T-helper 17 cell (primary cell): ENCODE results near the gene LRRC4C. TPM values are rescaled to one million over a fixed set of nuclear protein-coding genes. Genes with fewer than 3 reads are reported as not detected.

Experiments used
- ATAC-seq: fragments of 150-1000 bp; cut with Tn5 transposase; 2 replicates; pipeline ENCODE4 v1.10.0; 2021; ENCODE audit warnings: mild to moderate bottlenecking, moderate library complexity
- DNase-seq, 3 donors: peaks; one replicate each; pipeline versions ENCODE4 v3.0.0 to v3.0.0-alpha.2; 2020 to 2021
- H3K9me3 ChIP-seq: one replicate; pipeline ENCODE4 v1.7.0; 2013; ENCODE audit warnings: low read length, mild to moderate bottlenecking; ENCODE audit not compliant: control insufficient read depth, poor library complexity, severe bottlenecking
- H3K27ac Mint-ChIP-seq: one replicate; pipeline ENCODE4 v1.8.0; 2022; ENCODE audit warnings: mild to moderate bottlenecking, moderate library complexity, mixed read lengths
- H3K27me3 Mint-ChIP-seq: one replicate; pipeline ENCODE4 v1.8.0; 2022; ENCODE audit warnings: mixed read lengths
- H3K36me3 Mint-ChIP-seq: one replicate; pipeline ENCODE4 v1.8.0; 2022; ENCODE audit warnings: low read depth, mixed read lengths
- H3K4me1 Mint-ChIP-seq: one replicate; pipeline ENCODE4 v1.8.0; 2022; ENCODE audit warnings: mild to moderate bottlenecking, mixed read lengths
- H3K4me3 Mint-ChIP-seq: one replicate; pipeline ENCODE4 v1.8.0; 2022; ENCODE audit warnings: mild to moderate bottlenecking, moderate library complexity, mixed read lengths
- total RNA-seq, 4 donors: library from RNA in 2 of 4; stranded (reverse) in 2 of 4; gene quantifications; one replicate each; pipeline ENCODE4 v1.2.3 and lab custom pipeline; 2022 to 2026

LRRC4C gene
- total RNA-seq, 2 donors from 2014 or later: not detected

DNA sequence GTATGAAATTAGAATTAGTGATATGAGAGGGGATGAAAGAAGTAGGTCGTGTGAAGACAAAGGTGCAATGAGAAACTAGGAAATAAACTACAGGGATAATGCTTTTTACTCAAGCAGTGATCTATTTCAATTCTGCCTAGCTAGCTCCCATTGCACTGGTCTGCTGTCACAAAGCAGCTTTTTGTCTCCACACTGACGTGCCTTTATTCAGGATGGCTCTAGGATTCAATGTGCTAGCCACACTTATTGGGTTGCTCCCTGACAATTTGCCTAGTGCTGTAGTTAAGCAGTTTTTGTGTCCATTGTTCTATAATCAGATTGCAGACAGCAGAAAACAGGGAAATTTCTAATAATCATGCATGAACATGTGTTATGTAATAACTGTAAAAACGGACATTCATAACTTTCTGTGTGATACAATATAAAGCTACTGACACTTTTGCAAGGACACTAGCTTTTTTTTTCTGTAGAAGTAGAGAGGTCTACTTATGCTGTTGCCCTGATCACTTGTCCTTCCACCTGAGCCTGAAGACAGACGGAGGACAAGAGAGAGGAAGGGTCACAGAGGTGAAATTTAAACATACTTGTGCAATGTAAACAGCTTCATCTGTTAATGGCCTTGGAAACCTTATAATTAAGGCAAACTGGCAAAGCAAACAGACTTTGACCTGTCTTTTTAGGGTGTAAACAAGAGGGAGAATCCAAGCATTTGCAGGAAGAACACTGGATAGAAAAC is 269.6 kb downstream of the LRRC4C start:
- Mint-ChIP-seq H3K36me3 (no peaks in the 10 kb centered on the region), H3K27me3 (no peaks in the 10 kb centered on the region), H3K27ac (no peak overlapping the region), H3K4me3 (no peak overlapping the region), H3K4me1 (no peaks in the 10 kb centered on the region)
- H3K9me3 ChIP-seq: no peaks in the 10 kb centered on the region
- ATAC-seq (no peak), DNase-seq (no peak)

DNA sequence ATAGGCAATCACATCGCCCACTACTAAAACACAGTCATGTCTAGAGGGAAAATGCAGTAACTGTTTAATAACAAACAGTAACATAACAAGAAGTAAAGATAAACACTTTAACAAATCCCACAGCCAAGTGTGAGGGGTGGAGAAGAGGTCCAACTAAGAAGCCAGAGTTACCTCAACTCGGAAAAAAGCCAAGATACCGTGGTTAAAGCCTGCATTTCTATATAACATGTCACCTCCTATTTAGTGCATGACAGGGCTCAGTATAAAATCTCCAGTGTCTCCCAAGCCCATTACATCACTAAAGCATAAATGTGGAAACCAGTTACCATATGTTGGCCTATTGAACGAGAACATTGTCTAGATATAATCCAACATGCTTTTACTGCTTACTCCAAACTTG is 281.7 kb downstream of the LRRC4C start:
- DNase-seq: no peak
- H3K27me3 Mint-ChIP-seq: no peaks in the 10 kb centered on the region
- no peak overlapping the region for H3K4me3 Mint-ChIP-seq
- no peak overlapping the region for H3K27ac Mint-ChIP-seq
- ATAC-seq: no peak
- H3K36me3 Mint-ChIP-seq: no peaks in the 10 kb centered on the region
- H3K9me3 ChIP-seq: no peaks in the 10 kb centered on the region
- no peaks in the 10 kb centered on the region for H3K4me1 Mint-ChIP-seq

DNA sequence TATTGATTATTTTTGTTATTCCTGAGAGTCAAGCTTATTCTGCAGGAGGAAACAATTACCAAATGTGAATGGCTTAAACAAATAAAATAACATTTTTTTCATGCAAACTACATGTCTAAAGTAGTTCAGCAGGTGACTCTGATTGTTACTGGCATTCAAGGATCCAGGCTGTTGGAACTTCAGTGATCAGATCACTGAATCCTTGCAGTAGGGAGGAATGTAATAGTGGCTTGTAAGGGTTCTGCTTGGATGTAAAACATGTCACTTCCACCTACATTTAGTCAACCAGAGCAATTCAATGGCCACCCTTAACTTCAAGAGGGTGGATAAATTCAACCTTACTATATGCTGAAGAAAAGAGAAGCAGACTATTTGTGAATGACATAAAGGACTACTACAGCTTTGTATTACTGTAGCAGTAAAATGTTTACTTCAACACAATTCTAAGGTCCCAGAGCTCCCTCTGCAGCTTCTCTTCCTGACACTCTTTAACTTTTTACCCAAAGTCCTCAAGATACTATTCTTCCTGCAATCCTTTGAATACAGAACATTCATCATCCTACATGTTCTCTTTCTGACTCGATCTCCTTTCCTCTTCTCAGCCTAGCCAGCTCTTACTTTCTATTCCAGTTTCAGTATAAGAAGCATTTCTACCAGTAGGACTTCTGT is 284.0 kb downstream of the LRRC4C start:
- ATAC-seq (no peak), DNase-seq (no peak)
- Mint-ChIP-seq H3K27ac (no peak overlapping the region), H3K4me3 (no peak overlapping the region), H3K36me3 (no peaks in the 10 kb centered on the region), H3K27me3 (no peaks in the 10 kb centered on the region), H3K4me1 (no peaks in the 10 kb centered on the region)
- no peaks in the 10 kb centered on the region for H3K9me3 ChIP-seq

DNA sequence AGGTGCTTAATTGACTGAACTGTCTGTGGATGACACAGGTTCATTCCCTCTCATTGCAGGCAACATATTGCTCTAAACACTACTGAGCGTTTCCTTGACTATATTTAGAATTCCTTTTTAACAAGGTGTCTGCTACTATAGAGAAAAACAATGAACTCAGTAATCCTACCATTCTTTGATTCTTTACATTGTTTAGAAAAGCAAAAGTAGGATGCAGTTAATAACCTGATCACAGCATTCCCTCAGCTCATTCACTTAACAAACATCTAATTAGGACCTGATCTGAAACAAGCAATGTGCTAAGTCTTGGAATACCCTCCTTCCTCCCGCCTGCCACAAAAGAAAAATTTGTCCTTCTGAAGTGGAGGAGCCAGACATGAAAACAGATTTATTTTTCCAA is 313.1 kb downstream of the LRRC4C start:
- H3K36me3 Mint-ChIP-seq: no peaks in the 10 kb centered on the region
- no peak overlapping the region for H3K4me3 Mint-ChIP-seq
- no peak for DNase-seq
- no peaks in the 10 kb centered on the region for H3K27me3 Mint-ChIP-seq
- no peaks in the 10 kb centered on the region for H3K4me1 Mint-ChIP-seq
- H3K9me3 ChIP-seq: no peaks in the 10 kb centered on the region
- H3K27ac Mint-ChIP-seq: no peak overlapping the region
- ATAC-seq: no peak

DNA sequence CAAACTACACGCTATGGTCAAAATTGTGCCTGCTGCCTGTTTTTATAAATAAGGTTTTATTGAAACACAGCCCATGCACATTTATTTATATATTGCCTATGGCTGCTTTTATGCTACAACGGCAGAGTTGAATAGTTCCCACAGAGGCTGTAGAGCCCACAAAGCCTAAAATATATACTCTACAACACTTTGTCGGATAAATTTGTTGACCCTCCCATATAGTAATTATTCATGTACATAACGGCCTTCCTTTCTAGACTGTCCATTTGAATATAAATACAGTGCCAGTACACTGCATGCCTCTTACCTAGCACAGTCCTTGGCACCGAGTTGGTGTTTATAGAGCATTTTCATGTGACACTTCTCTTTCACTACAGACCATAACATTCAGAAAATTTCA is 314.0 kb downstream of the LRRC4C start:
- Mint-ChIP-seq H3K4me3 (no peak overlapping the region), H3K27me3 (no peaks in the 10 kb centered on the region), H3K36me3 (no peaks in the 10 kb centered on the region), H3K27ac (no peak overlapping the region), H3K4me1 (no peaks in the 10 kb centered on the region)
- no peaks in the 10 kb centered on the region for H3K9me3 ChIP-seq
- DNase-seq: no peak
- no peak for ATAC-seq

DNA sequence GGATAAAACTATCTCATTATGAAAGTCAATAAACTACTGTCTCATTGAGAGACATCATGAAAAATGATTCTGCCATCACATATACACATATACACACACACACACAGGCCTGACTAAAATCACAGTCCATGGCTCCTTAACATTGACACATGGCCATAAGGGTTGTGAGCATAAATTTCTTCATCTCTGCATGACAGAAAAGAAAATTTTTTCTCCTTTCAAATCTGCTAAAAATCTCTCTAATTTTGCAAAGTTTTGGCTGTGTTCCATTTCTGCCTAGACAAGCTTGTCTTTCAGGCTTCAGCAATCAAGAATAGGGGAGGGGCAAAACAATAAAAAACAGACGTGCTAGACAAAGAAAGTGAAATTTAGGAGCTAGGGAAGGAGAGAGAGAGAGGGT is 324.5 kb downstream of the LRRC4C start:
- no peaks in the 10 kb centered on the region for H3K4me1 Mint-ChIP-seq
- H3K4me3 Mint-ChIP-seq: no peak overlapping the region
- no peaks in the 10 kb centered on the region for H3K27me3 Mint-ChIP-seq
- H3K27ac Mint-ChIP-seq: no peak overlapping the region
- peaks cover 2% of the 10 kb centered on the region for H3K36me3 Mint-ChIP-seq
- DNase-seq (no peak), ATAC-seq (no peak)
- H3K9me3 ChIP-seq: no peaks in the 10 kb centered on the region

DNA sequence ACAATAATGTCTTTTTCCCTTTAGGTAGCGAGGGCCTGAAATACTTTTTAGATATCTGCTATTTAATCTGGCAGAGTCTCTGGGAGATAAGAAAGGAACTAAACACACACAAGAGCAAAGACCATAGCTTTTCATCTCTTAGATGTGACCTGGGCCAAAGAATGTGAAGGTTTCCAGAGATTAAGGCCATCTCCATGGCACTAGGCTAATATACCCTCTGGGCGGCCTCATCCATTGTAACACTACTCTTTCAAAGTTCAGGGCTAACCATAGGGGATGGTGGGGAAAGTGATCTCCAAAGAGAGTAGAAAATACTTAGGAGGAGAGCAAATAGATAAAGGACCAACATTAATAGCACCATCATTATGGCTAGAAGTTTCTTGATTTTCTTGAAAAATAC is 326.4 kb downstream of the LRRC4C start:
- H3K9me3 ChIP-seq: no peaks in the 10 kb centered on the region
- Mint-ChIP-seq H3K36me3 (peaks cover 2% of the 10 kb centered on the region), H3K27me3 (no peaks in the 10 kb centered on the region), H3K4me3 (no peak overlapping the region), H3K4me1 (no peaks in the 10 kb centered on the region), H3K27ac (no peak overlapping the region)
- DNase-seq (no peak), ATAC-seq (no peak)

DNA sequence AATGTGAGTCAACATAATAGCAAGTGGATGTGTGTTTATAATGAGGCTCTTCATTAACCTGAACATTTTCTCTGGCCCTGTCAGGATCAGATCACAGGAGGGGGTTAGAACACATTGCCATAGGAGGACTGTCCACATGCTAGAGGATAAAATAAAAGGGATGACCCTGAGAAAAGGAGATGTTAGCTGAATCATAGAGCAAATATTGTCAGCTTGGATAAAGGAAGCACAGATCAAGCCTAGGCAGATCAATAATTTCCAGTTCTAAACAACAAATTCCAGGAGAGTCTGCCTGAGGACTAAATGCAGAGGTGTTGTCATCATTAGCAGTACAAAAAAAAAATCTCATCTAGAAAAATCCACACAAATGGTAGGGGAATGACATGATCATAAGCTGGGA is 337.9 kb downstream of the LRRC4C start:
- no peaks in the 10 kb centered on the region for H3K27me3 Mint-ChIP-seq
- no peak overlapping the region for H3K27ac Mint-ChIP-seq

DNA sequence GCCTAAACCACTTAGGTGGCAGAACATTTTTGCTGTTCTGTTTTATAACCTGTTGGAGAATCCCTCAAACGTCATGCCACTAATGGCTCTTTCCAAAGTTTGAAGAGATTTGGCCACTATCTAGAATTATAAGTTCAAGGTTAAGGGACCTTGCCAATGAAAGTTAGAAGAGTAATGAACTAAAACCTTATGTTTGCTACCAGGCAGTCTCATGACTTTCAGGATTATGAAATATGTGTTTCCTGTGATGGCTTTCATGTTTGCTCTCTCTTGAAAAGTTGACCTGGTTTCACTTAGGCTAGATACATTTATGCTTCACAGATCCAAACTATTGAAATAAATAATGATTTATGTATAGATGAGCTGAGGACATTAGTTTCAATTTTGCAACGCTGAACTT is 340.0 kb downstream of the LRRC4C start:
- no peaks in the 10 kb centered on the region for H3K36me3 Mint-ChIP-seq
- no peak overlapping the region for H3K27ac Mint-ChIP-seq
- no peak overlapping the region for H3K4me3 Mint-ChIP-seq
- no peak for ATAC-seq
- H3K9me3 ChIP-seq: peaks cover 2% of the 10 kb centered on the region
- no peaks in the 10 kb centered on the region for H3K4me1 Mint-ChIP-seq
- DNase-seq: no peak
- H3K27me3 Mint-ChIP-seq: no peaks in the 10 kb centered on the region

More for the DNA sequence above, 337.9 kb downstream of the LRRC4C start:
- DNase-seq (no peak), ATAC-seq (no peak)
- no peak overlapping the region for H3K4me3 Mint-ChIP-seq
- no peaks in the 10 kb centered on the region for H3K4me1 Mint-ChIP-seq
- H3K9me3 ChIP-seq: no peaks in the 10 kb centered on the region
- no peaks in the 10 kb centered on the region for H3K36me3 Mint-ChIP-seq

DNA sequence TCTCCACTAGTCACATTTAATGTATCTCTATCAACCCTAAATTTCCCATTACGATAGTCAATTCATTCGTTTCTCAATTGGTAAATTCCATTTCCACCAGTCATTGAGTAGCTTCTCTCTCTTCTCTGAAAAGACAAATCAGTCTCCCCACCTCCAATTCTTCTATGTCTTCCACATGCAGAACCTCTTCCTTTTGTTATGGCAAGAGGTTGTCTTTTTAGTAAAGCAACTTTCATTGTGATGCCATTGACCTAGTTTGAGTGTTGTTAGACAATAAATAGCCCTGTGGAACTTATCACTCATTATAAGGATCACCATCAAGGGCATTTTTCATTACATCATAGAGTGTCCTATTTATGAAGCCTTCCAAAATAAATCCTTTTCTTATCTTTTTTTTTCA is 340.9 kb downstream of the LRRC4C start:
- H3K36me3 Mint-ChIP-seq: no peaks in the 10 kb centered on the region
- no peaks in the 10 kb centered on the region for H3K27me3 Mint-ChIP-seq
- no peak overlapping the region for H3K4me3 Mint-ChIP-seq
- H3K27ac Mint-ChIP-seq: no peak overlapping the region
- H3K4me1 Mint-ChIP-seq: no peaks in the 10 kb centered on the region
- peaks cover 2% of the 10 kb centered on the region for H3K9me3 ChIP-seq
- no peak for ATAC-seq
- DNase-seq: no peak

DNA sequence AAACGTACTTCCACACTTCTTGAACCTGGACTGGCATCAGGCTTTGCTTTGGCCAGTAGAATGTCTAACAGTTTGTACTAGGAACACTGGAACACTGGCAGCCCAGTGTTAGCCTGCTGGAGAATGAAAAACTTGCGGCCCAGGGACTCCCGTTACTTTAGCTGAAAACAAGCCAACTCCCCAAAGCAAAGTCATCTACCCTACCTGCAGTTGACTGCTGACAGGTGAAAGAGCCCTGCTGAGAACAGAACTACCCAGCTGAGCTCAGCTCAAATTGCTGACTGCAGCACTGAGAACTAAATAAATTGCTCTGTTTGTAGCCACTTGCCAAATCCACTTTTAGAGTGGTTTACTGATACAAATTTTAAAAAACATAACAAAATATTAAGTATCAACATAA is 342.5 kb downstream of the LRRC4C start:
- Mint-ChIP-seq H3K27ac (no peak overlapping the region), H3K4me3 (no peak overlapping the region), H3K36me3 (no peaks in the 10 kb centered on the region), H3K27me3 (no peaks in the 10 kb centered on the region), H3K4me1 (no peaks in the 10 kb centered on the region)
- H3K9me3 ChIP-seq: peaks cover 2% of the 10 kb centered on the region
- ATAC-seq (no peak), DNase-seq (no peak)

DNA sequence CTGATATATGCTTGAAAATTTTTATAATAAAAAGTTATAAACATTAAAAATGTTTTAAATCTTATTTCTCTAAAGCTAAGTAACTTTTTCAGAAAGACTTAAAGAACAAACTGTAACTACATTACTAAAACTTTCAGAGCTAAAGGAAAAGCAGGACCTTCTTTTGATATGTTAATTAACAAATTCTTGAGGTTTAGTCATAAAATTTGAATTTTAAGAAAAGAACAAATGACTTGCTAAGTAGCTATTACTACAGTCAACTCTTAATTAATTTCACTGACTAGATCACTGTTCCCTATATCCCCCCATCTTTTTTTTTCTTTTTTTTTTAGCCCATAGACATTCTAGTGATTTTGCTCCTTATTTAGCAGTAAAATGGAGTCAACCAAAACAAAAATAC is 344.4 kb downstream of the LRRC4C start:
- no peak for ATAC-seq
- peaks cover 2% of the 10 kb centered on the region for H3K9me3 ChIP-seq
- Mint-ChIP-seq H3K4me3 (no peak overlapping the region), H3K4me1 (no peaks in the 10 kb centered on the region), H3K36me3 (no peaks in the 10 kb centered on the region), H3K27me3 (no peaks in the 10 kb centered on the region), H3K27ac (no peak overlapping the region)
- DNase-seq: no peak

DNA sequence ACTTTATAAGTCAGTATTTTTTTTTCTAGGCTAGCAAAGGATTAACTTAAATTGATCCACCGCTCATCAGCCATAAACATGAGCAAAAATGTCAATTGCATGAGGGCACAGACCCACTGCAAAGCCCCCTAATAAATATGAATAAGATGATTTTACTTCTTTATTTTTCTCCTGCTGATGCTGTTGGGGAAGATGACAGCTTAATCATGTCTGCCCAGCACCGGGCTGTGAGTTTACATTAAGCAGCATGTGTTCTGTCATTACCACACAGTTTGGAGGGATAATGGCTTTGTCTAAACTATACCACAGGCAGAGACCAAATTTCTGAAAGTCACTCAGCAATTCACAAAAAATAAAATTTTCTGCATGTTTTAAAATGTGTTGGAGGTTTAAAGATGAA is 346.3 kb downstream of the LRRC4C start:
- ATAC-seq (no peak), DNase-seq (no peak)
- no peaks in the 10 kb centered on the region for H3K36me3 Mint-ChIP-seq
- peaks cover 2% of the 10 kb centered on the region for H3K9me3 ChIP-seq
- H3K4me3 Mint-ChIP-seq: no peak overlapping the region
- no peaks in the 10 kb centered on the region for H3K4me1 Mint-ChIP-seq
- H3K27ac Mint-ChIP-seq: no peak overlapping the region
- H3K27me3 Mint-ChIP-seq: no peaks in the 10 kb centered on the region

DNA sequence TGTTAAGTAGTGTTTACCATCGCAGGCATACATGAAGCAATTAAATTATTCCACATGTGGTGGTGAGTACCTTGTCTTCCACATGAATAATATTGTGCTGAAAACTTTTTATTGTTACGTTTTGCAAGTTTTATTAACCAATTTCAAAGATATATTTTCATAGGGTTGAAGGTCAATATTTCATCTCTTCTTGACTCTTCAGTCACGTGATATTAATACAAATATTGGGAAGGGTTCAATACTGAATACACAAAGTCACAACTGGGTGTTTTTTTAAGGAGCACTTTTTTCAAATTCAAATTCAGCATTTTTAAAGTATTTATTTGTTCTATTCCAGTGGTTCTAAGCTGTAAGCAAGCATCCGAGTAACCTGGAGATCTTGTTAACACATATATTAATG is 348.9 kb downstream of the LRRC4C start:
- H3K36me3 Mint-ChIP-seq: no peaks in the 10 kb centered on the region
- H3K4me3 Mint-ChIP-seq: no peak overlapping the region
- H3K9me3 ChIP-seq: no peaks in the 10 kb centered on the region
- ATAC-seq (no peak), DNase-seq (no peak)
- H3K27me3 Mint-ChIP-seq: no peaks in the 10 kb centered on the region
- H3K27ac Mint-ChIP-seq: no peak overlapping the region
- no peaks in the 10 kb centered on the region for H3K4me1 Mint-ChIP-seq
